Right ventricle myocardium superior (tissue), 1 donor: ENCODE measurements around the gene AARS1. TPM values are rescaled to one million over a fixed set of nuclear protein-coding genes. Genes with fewer than 3 reads are reported as not detected.
A peak's percentile ranks its signal among the peaks of the same experiment; 100 is the strongest.
"Not testable (repeated sequence)": the region's sequence is repeated elsewhere in the genome, so short reads cannot be mapped to it uniquely, and the experiment has no call there.

ENCODE experiments used
- ATAC-seq: fragments of 200-7000 bp; cut with Tn5 transposase; one replicate; pipeline ENCODE4 v1.9.1; 2020; ENCODE audit warnings: mild to moderate bottlenecking; ENCODE audit not compliant: poor library complexity
- DNase-seq: peaks from one replicate; pipeline ENCODE4 v3.0.0-alpha.2; 2020
- intact Hi-C: fragments of 100-400 bp; cut with DNase I; formaldehyde crosslinking; loops from one replicate; pipeline ENCODE4 v1.11.2; 2022
- total RNA-seq: library from RNA; stranded (reverse); fragmentation: NEBNext Ultra II Directional; extraction: Animal tissue kit (Norgen Biotek cat#: 25700); gene quantifications from one replicate; pipeline ENCODE4 v1.2.1, GENCODE V29; 2021
- donor health status: DM: no; HTN: yes; CAD: no; lungs with severe emphysema.

Gene AARS1
- total RNA-seq, 1 donor from 2014 or later, result 59.7 TPM

DNA sequence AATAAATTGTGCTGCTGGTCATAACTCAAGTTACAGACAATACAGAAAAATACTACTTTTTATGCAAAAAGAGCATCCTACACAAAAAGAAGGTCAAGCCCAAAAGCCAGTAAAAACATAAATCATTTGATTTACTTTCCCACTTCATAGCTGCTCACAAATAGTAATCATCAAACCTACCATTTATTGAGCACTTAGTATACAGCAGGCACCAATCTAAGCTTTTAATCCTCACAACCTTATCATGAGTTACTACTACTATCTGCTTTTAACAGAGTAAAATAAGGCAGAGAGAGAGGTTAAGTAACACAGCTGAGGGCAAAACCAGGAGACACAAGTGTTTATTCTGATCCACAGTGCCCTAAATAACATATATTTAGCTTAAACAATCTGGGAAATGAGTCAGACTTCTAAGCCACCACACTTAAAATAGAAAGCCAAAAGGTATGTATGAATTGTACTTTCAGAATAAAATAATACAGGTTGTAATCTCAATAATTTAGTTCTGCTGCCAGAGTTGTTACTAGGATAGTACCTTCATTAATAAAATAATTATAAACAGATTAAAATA lies 1.7 kb upstream of the AARS1 start:
- ATAC-seq (no peak), DNase-seq (no peak)
- intact Hi-C loops, result loop anchor here (10.0 kb wide), 1 partner anchor 54 kb away; the partner anchor contains the start of gene DDX19A

GRCh38 chr16:70287304-70287971 lies 1.9 kb downstream of the AARS1 start:
- intact Hi-C loops, result not testable (repeated sequence)

DNA sequence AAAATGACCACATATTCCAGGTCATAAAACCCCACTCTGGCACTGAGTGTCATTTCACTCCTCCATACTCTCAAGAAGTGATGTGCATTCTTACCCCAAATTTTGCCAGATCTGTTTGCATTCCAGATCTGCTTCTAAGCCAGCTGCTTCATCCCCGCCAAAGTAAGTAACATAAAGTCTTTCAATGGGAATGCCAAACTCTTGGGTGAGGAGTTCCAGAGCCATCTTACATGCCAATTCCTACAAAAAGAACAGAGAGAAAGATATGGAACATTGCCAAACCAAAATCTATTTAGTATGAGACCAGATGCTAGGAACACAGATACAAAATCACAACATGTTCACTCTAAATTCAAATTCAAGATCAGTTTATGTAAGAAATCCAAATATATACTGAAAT lies 12.9 kb downstream of the AARS1 start:
- intact Hi-C loops, result no loop called here
- DNase-seq (no peak), ATAC-seq (no peak)

More at GRCh38 chr16:70287304-70287971, 1.9 kb downstream of the AARS1 start:
- DNase-seq, ATAC-seq: not testable (repeated sequence)

- no peak for DNase-seq
- intact Hi-C loops, result no loop called here
- no peak for ATAC-seq
Measured at GRCh38 chr16:70271696-70272095, 17.6 kb downstream of the AARS1 start.

DNA sequence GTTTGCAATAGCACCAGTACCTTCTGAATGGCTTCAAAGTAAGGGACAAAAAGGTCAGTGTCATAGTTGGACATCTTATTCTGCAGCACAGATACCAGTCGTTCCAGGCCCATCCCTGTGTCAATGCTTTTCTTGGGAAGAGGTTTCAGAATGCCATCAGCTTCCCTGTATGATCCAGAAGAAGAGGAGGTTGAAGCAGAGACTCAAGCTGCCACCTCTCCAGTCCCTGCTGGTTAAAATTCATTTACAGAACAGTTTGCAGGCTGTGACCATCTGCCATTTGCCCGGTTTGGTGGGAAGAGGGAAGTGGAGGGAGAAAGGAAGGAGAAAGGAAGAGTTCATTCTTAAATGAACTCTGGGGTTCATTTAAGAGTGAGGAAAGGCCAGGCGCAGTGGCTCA lies 19.1 kb downstream of the AARS1 start:
- no peak for DNase-seq
- ATAC-seq, result no peak
- intact Hi-C loops, result no loop called here

- no peak for DNase-seq
- intact Hi-C loops, result no loop called here
- ATAC-seq, result no peak
Measured at GRCh38 chr16:70269471-70269870, 19.8 kb downstream of the AARS1 start.

DNA sequence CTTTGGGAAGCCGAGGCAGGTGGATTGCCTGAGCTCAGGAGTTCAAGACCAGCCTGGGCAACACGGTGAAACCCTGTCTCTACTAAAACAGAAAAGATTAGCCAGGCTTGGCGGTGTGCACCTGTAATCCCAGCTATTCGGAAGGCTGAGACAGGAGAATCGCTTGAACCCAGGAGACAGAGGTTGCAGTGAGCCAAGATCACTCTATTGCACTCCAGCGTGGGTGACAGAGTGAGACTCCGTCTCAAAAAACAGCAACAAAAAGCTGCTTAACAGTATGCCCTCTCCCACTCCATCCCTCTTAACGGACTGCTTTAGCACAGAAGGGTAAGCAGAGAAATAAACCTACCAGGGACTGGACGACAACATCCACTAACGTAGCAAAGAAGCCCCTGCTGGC lies 21.4 kb downstream of the AARS1 start:
- DNase-seq, intact Hi-C loops: not testable (repeated sequence)

GRCh38 chr16:70267516-70267915 lies 21.8 kb downstream of the AARS1 start:
- DNase-seq (no peak), ATAC-seq (no peak)
- intact Hi-C loops, result no loop called here

More for the DNA sequence above, 21.4 kb downstream of the AARS1 start:
- ATAC-seq, result not testable (repeated sequence)

DNA sequence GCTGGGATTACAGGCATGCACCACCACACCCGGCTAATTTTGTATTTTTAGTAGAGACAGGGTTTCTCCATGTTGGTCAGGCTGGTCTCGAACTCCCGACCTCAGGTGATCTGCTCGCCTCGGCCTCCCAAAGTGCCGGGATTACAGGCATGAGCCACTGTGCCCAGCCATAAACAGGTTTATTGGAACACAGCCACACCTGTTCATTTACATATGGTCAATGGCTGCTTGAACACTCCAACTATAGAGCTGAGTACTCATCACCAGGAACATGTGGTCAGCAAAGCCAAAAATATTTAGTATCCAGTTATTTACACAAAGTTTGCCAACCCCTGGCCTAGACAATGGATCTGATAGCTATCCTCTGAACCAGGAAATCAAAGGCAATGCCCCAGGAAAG lies 29.4 kb downstream of the AARS1 start:
- DNase-seq, intact Hi-C loops, ATAC-seq: not testable (repeated sequence)

DNA sequence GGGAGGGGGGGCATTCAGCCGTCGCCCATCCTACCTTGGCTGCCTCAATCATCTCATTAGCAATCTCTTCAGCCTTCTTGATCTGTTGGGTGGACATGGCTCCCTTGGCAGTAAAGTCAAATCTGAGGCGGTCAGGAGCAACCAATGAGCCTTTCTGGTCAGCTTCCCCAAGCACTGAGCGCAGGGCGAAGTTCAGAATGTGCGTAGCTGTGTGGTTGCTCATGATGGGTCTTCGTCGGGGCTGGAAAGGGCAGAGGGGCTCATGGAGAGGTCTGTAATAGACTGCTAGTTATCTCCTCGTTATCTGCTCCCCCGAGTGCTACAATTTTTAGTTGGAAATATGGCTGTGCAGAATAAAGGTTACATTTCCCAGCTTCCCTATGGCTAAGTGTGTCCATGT lies 30.4 kb downstream of the AARS1 start:
- intact Hi-C loops, result no loop called here
- no peak for ATAC-seq
- no peak for DNase-seq

DNA sequence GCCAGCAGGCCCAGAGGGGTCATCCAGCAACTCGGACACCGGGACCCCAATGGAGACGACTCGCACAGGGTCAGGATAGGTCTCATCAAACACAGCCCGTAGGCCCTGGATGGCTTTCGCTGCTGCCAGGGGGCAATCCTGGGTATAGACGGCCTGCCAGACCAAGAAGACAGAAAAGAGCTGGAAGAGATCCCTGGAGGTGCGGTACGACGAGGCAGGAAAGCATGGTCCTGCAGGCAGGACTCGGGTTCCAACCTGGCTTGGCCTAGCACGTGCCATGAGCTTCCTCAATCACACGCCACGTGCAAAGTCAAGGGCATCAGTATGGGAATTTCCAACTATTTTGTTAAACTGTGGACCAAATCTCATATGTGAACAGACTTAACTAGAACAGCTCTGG lies 31.2 kb downstream of the AARS1 start:
- ATAC-seq (no peak), DNase-seq (no peak)
- intact Hi-C loops, result no loop called here

- DNase-seq, result no peak
- no peak for ATAC-seq
- intact Hi-C loops, result no loop called here
Measured at GRCh38 chr16:70257391-70257790, 31.9 kb downstream of the AARS1 start.

- intact Hi-C loops, result no loop called here
- ATAC-seq (no peak), DNase-seq (no peak)
Measured at GRCh38 chr16:70255574-70255973, 33.7 kb downstream of the AARS1 start.

DNA sequence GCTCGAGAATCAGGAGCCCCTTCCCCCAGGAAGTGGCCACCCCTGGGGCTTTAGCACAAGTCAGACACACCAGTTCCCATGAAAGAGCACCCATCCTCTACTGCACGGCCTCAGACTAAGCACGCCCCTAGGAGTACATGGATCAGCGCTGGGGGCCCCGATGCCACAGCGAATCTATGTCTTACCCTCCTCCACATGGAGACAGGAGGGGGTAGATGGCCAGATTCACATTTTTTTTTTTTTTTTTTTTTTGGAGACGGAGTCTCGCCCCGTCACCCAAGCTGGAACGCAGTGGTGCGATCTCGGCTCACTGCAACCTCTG lies 34.4 kb downstream of the AARS1 start:
- intact Hi-C loops, result no loop called here
- DNase-seq, result no peak
- no peak for ATAC-seq

GRCh38 chr16:70254180-70254964 lies 34.9 kb downstream of the AARS1 start:
- DNase-seq, result no peak
- intact Hi-C loops, result no loop called here
- ATAC-seq, result no peak

DNA sequence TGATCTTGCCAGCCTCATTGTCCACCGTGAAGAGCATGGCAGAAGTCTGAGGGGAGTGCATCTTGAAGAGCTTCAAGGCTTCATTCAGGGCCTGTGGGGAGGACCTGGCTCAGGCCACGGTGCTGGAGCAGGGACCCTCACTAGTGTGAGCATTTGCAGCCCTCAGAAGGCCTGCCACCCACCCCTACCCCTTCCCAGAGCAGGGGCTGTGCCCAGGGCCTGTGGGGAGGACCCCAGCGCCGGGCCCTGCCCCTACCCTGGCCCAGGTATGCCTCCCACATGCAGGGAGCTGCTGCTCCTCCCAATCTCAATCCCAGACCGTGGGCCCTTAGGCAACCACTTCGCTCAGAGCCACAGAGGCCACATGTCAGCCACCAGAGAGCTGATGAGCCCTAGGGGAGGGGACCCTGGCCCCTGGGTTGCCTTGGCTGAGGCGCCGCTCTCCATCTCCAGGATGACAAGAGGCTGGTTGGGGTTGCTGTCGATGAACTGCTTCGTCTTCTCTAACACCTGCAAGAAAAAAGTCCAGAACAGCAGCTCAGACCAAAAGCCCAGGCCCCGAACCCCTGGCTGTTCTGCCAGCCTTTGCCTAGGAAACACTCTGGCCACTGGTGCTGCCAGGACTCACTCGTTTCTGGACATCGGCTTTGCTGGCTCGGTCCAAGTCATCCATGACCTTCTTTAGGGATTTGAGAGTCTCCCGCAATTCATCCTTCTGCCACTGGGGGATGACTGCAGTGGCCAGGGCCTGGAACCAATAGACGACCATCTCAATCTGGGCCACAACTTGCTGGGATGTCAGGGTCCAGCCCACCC lies 35.8 kb downstream of the AARS1 start:
- intact Hi-C loops, result no loop called here
- DNase-seq (no peak), ATAC-seq (no peak)

DNA sequence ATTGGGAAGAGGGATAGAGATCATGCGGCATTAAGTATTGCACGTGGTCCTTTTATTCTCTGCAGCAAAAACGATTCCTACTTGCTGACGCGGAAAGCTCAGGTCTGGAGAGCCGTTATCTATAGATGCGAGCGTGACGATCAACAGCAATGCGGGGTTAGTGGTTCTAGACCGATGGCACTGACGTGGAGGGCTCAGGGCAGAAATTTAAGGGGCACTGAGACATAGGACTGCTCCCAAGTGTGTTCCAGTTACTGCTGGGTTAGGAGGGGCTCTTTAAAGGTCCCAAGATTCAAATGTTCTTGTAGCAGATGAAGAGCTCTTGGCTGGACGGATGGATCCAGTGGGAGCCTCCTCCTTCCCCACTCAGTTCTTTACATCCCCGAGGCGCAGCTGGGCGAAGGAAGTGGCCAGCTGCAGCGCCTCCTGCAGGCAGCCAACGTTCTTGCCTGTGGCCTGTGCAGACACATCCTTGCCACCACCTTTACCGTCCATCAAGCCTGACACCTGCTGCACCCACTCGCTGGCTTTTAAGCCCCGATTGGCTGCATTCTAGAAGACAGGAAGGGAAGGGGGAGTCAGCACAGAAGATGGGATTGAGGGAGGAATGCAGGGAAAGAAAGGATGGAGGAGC lies 36.8 kb downstream of the AARS1 start:
- DNase-seq (no peak), ATAC-seq (no peak)
- intact Hi-C loops, result no loop called here

DNA sequence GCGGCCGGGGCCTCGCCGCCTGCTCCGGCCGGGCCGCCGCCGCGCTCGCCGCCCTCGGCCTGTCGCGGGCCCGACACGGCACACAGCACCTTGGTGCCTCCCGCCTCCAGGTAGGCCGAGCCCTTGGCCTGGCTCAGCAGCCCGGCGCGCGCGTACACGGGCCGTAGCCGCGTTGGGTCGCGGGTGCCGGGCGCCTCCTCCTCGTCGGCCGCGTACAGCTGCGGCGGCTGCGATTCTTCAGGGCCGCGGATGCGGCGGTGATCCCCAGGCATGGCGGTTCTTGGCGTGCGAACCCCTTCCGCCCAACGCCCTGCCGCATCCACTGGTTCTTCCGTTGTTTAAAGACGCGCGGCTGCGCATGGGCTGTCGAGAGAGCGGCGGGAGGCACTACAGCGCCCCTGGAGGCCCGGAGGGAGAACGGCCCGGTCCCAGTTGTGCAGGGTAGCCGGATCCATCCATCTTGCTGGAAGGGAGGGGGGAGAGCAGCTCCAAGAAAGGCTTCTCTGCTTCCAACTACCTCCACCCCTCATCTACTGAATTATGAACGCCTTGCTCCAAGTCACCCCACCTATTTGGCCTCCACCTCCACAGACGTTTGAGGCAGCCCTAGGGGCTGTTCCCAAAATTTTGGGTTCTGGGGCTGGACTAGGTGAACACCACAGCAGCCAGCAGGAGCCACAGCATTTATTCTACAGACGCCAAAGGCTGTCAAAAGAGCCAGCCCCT lies 37.5 kb downstream of the AARS1 start, which contains the start of gene EXOSC6:
EXOSC6 (minus strand) TSS at position 312 of the 726 bp plus-strand sequence; CDS start at position 272, 40 bp downstream.
- peak; percentile 98 for ATAC-seq
- intact Hi-C loops, result no loop called here
- DNase-seq, result peak; percentile 95
